NCI-H226 (cell line): ENCODE data around the gene RIMBP2.

Source experiments
- DNase-seq: peaks from one replicate; pipeline ENCODE4 v3.0.0-alpha.2; 2015

The RIMBP2 gene

DNA sequence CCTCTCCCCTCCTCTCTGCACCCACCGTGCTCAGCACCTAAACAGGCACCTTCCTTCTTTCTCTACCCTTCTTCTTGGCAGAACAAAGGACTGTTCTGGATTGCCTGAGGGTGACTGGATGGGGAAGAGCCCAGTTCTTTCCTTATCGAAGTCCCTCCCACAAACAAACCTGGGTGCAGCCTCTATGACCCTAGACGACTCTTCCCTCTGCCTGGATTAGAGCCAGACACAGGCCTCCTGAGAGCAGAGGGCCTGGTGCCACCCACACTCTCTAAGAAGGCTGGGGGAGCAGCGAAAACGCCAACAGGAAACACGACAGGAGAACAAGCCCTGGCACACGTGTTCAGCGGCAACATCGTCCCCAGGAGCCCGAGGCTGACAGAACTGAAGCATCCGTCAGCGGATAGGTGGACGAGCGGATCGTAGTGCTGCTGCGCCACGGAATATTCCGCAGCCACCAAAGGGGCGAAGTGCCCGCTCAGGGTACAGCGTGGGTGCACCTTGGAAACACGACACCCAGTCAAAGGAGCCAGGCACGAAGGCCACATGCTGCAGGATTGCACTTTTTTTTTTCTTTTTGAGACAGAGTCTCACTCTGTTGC is 38.0 kb downstream of the RIMBP2 start:
- no peak for DNase-seq

- no peak for DNase-seq
Observed at GRCh38 chr12:130675791-130676190, 40.3 kb downstream of the RIMBP2 start.

DNA sequence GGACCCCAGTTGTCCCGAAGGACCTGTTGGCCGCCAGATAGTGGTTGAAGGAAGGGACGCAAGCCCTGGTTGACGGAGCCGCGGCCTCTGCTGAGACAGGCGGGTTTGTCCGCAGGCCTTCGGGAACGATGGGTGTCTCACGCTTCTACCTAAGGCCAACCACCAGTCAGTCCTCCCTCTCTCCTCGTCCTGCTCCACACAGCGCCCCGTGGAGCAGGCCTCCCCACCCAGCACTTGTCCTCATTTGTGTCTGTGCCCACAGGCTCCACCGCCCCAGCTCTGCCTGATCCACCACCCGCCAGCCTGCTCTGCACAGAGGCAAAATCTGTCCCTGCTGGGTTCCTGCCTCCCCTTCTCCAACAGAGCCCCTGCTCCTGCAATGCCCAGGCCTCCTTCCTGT is 41.0 kb downstream of the RIMBP2 start:
- no peak for DNase-seq

- DNase-seq: no peak
Observed at GRCh38 chr12:130674676-130675075, 41.4 kb downstream of the RIMBP2 start.

DNA sequence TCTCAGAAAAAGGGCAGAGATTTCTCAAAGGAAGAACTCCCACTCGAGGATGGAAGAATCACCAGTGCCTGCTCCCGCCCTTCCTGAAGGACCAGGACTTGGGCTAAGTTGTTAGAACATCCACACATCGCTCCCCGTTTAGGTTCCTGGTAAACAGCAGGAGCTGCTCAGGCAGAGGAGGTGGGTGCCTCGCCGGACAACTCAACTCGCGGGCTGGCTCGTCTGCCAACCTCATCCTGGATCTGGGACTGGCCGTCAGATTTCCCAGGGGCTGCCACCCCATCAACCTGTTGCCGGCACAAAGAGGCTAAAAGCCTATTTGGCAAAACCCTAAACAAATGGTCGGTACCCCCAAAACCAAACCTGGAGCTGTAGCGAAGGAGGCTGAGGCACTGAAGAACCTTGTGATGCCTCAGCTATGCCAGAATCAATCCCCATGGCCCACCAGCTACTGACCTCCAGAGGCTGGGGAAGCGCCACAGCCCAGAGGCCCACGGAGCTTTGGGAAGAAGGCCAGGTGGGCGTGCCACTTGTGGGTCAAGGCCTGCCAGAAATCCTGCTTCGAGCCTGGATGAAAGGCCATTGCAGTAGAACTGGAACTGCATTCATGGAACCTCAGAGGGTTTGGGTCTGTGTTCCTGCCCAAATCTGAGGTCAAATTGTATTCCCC is 42.9 kb downstream of the RIMBP2 start:
- no peak for DNase-seq

- no peak for DNase-seq
Observed at GRCh38 chr12:130672089-130672820, 43.8 kb downstream of the RIMBP2 start.

GRCh38 chr12:130671556-130671955 is 44.5 kb downstream of the RIMBP2 start:
- DNase-seq: no peak

DNA sequence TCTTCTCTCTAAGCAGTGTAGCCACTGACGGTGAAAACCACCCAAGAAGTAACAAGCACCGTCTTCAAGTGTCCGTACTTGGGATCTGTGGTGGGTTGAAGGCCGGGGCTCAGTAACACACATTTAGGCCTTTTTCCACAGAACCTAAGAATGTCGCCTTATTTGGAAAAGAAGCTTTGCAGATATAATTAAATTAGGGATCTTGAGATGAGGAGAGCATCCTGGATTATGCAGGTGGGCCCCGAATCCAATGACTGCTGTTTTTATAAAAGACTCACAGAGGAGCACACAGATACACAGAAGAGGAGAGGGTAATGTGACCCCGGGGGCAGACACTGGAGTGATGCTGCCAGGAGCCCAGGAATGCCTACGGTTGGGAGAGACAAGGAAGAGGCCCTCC is 46.3 kb downstream of the RIMBP2 start:
- DNase-seq: no peak

DNA sequence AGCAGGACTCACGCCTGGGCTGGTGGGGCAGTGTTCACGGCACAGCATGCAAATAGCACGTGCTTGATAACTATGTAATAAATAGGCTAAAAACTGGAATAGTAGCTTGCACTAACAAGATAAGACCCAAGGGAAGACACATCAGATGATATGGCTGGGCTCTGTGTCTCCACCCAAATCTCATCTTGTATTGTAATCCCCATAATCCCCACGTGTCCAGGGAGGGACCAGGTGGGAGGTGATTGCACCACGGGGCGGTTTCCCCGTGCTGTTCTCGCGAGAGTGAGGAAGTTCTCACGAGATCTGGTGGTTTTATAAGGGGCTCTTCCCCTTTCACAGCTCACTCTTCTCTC is 46.9 kb downstream of the RIMBP2 start:
- DNase-seq: no peak

DNA sequence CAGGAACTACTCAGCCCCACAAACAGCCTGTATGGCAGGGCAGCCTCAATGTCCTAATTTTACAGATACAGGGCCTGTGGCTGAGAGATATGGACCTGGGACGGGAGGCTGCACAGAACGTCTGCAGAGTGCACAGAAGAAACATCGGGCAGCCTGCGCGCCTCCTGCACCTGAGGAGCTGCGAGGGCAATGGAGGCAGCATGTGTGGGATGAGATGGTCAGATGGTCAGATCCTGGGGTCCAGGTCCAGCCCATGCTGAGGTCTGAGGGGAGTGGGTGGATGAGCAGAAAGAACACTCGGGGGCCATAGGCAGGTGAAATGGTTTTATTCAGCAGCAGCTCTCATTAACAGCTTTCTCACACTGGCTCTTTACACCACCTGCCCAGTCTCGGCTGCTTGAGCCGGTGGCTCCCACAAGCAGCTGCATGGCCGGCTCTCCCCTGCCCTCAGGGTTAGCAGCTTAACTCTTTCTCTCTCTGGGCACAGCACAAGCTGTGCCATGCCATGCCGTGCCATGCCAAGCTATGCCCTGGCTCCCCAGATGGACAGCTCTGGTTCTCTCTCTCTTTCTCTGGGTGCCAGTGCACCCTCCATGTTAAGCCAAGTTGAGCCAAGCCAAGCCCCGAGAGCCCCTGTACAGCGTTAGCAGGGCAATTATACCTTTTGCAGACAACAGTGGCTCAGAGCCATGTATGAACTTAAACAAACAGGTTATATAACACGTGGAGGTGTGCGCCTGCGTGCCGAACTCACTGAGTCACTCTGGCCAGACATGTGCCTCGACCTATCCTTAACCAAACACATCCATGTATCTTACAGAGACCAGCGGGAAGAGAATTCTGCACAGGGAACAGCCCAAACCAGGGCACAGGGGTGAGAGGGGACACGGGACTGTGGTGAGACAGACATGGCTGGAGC is 47.6 kb downstream of the RIMBP2 start:
- no peak for DNase-seq

- no peak for DNase-seq
Observed at GRCh38 chr12:130667421-130667960, 48.6 kb downstream of the RIMBP2 start.

DNA sequence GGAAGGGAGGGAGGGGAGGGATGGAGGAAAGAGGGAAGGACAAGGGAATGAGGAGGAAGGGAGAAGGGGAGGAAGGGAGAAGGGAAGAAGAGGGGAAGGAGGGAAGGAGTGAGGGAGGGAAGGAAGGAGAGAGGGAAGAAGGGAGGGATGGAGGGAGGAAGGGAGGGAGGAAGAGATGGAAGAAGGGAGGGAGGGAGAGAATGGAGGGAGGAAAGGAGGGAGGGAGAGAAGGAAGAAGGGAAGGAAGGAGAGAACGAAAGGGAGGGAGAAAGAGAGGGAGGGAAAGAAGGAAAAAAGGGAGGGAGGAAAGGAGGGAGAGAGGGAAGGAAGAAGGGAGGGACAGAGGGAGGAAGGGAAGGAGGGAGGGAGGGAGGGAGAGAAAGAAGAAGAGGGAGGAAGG is 49.5 kb downstream of the RIMBP2 start:
- DNase-seq: no peak

DNA sequence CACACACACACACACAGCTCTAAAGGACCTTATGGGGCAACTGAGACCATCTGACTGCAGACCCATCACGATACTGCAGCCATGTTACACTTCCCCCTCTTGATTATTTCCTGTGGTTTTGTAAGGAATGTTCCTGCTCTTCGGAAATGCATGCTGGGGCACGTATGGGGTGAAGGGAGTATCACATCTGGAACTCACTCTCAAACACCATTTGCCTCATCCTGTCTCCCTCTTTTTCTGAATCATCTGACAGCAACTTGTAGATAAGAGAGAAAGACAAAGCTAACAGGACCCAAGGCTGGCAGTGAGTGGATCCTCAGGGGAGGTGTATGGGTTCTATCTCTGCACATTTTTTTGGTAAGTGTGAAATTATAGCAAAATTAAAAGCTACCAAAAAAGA is 50.3 kb downstream of the RIMBP2 start:
- DNase-seq: no peak

DNA sequence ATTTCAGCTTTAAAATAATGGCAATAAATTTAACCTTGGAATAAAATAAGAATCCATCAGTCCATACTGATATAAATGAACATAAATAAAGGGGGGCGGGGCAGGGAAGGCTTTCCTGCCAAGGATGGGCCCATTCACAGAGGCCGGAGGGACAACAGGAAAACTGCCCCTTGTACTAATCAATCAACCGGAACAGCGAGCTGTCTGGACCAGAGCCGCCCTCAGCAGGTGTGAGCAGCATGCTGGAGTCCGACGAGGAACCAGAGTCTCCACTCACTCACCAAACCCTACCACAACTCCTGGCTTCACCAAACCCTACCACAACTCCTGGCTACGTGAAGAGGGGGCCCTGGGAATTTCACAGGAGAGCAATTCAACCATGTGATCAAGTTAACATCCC is 51.3 kb downstream of the RIMBP2 start:
- DNase-seq: no peak

DNA sequence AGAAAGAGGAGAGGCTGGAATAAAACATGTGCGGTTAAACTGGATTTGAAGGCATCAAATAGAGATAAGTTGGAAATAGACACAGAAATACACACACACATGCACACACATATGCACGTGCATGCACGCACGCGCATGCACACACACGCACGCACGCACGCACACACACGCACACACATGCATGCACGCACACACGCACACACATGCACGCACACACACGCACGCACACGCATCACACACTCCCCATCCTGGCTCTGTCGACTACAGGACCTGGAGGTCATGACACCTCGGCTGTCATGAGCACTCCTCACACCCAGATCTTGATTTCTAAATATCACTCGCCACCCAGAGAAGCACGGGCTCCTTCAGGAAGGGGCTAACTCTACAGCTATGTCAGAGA is 51.8 kb downstream of the RIMBP2 start:
- no peak for DNase-seq

GRCh38 chr12:130663514-130663913 is 52.6 kb downstream of the RIMBP2 start:
- DNase-seq: no peak

GRCh38 chr12:130661486-130662255 is 54.4 kb downstream of the RIMBP2 start:
- no peak for DNase-seq

GRCh38 chr12:130661059-130661458 is 55.0 kb downstream of the RIMBP2 start:
- no peak for DNase-seq

DNA sequence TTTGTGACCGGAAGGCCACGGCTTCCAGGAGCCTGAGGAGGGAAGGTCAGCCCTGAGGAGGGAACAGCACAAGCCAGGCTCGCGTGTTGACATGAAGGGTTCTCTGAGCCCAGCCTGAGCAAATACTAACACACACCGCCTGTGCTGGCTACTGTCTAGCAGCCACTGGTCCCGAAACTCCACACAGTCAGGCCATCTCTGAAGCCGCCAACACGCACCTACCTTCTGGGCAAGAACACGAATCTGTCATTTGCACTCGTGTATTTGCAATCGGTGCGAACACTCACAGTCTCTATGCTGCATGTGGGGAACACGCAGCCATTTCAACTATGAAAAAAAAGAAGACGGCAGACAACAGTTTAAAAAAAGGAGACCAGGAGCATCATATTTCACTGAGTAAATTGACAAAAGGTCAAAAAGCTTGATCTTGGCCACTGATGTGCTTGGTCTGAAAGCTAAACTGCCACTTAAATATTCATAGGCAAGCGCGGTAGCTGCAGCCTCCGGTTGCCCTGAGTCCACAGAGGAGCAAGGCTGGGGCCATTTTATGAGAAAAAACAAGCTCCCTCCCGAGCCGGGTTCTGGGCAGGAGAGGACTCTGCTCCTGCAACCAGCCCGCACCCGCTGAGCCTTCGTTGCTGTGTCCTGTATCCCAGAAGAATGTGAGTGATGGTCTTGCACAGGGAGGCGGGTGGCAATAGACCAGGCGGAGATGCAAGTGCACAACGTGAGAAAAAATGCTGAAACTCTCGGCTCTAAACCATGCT is 57.8 kb downstream of the RIMBP2 start:
- DNase-seq: no peak

GRCh38 chr12:130656411-130656810 is 59.7 kb downstream of the RIMBP2 start:
- DNase-seq: no peak

GRCh38 chr12:130655881-130656280 is 60.2 kb downstream of the RIMBP2 start:
- no peak for DNase-seq
